Heart left ventricle (tissue), 16 donors: ENCODE results near the gene MGAT3. TPM values are rescaled to one million over a fixed set of nuclear protein-coding genes. Genes with fewer than 3 reads are reported as not detected.

Experiments used
- ATAC-seq, 4 donors: fragments of 200-7000 bp; cut with Tn5 transposase; one replicate each; pipeline ENCODE4 v1.9.1; 2020 to 2022; ENCODE audit warnings: moderate library complexity in 4 of 4, mild to moderate bottlenecking in 3 of 4, moderate number of reproducible peaks in 1 of 4
- DNase-seq, 5 donors: peaks; one replicate each; pipeline ENCODE4 v3.0.0-alpha.2; 2020
- H3K27ac ChIP-seq, 12 donors: fragments of 200-600 bp; sonication (generic) in 4 of 12; one replicate each; pipeline versions ENCODE4 v1.5.0 to v1.8.0; 2016 to 2022; ENCODE audit warnings: mild to moderate bottlenecking in 2 of 12
- H3K27me3 ChIP-seq, 9 donors: fragments of 200-600 bp; sonication (generic) in 2 of 9; one replicate each; pipeline versions ENCODE4 v1.5.1 to v1.8.0; 2016 to 2022; ENCODE audit warnings: mild to moderate bottlenecking in 3 of 9
- H3K36me3 ChIP-seq, 9 donors: fragments of 200-600 bp; sonication (generic) in 2 of 9; one replicate each; pipeline versions ENCODE4 v1.5.0 to v1.8.0; 2018 to 2022; ENCODE audit warnings: mild to moderate bottlenecking in 2 of 9
- H3K4me1 ChIP-seq, 12 donors: fragments of 200-600 bp; sonication (generic) in 4 of 12; one replicate each; pipeline versions ENCODE4 v1.5.0 to v1.8.0; 2016 to 2022; ENCODE audit warnings: mild to moderate bottlenecking in 3 of 12
- H3K4me3 ChIP-seq, 12 donors: fragments of 200-600 bp; sonication (generic) in 4 of 12; one replicate each; pipeline versions ENCODE4 v1.5.0 to v1.8.0; 2017 to 2022; ENCODE audit warnings: mild to moderate bottlenecking in 9 of 12, moderate library complexity in 4 of 12
- H3K9me3 ChIP-seq, 12 donors: fragments of 200-600 bp; sonication (generic) in 4 of 12; one replicate each; pipeline versions ENCODE4 v1.5.0 to v1.8.0; 2016 to 2022; ENCODE audit warnings: mild to moderate bottlenecking in 1 of 12
- CTCF ChIP-seq, 12 donors: fragments of 200-600 bp; sonication (generic) in 4 of 12; IDR thresholded peaks; one replicate each; pipeline versions ENCODE4 v1.5.0 to v1.8.0; 2018 to 2022; ENCODE audit warnings: antibody characterized with exemption in 12 of 12, mild to moderate bottlenecking in 5 of 12
- POLR2A ChIP-seq, 2 donors: fragments of 450-650 bp; IDR thresholded peaks; one replicate each; pipeline ENCODE4 v1.6.1; 2017; ENCODE audit warnings: antibody characterized with exemption in 2 of 2, mild to moderate bottlenecking in 2 of 2, moderate library complexity in 2 of 2
- WGBS, 4 donors: extraction: QIAGEN DNeasy Blood & Tissue Kit in 2 of 4; methylation state at CpG; one replicate each; pipeline versions ENCODE4 v1.1.5 to v1.1.7; 2013 to 2018; 5-methylcytosine and 5-hydroxymethylcytosine counted together
- intact Hi-C, 10 donors: fragments of 100-400 bp; cut with DNase I; formaldehyde crosslinking; loops; one replicate each; pipeline versions ENCODE4 v1.11.1 to v1.14.2; 2022
- polyA plus RNA-seq, 2 donors: library from polyadenylated mRNA; stranded (reverse); fragments of 200-250 nt; gene quantifications; one replicate each; pipeline ENCODE4 v1.2.3, GENCODE V29; 2013
- total RNA-seq, 9 donors: library from RNA; depleted of rRNA in 2 of 9; stranded (reverse); fragments of >200 nt in 2 of 9; fragmentation: NEBNext Ultra II Directional in 3 of 9; extraction: Animal tissue kit (Norgen Biotek cat#: 25700) in 3 of 9; gene quantifications; one replicate each; pipeline versions ENCODE4 v1.1.0 to v1.2.4, GENCODE V29; 2016 to 2023
- donor health status: ischemic (EF 13 %, LVEDD 7.1; RV severe dilation, severe dysfunction).
- donor health status: healthy with polysubstance abuse.
- donor health status: DM: no; HTN: yes; CAD: no.
- donor health status: DM: no; HTN: no; CAD: no.
- donor health status: ischemic (EF 25% LVEDD 6.9; RV normal size, moderate dysfunction).
- donor health status: ischemic (EF 25% LVEDD 5.7; RV mildly dilated, moderate dysfunction).
- donor health status: healthy.
- donor health status: DM: yes; HTN: yes; CAD: no.
- donor health status: ischemic (EF 35%, LVEDD 5.7; RV mildly dilated, moderate dysfunction).
- donor health status: nonischemic (EF 11% LVEDD 7.7; RV severe dilation, severe dysfunction).
- donor health status: DM: yes; HTN: yes; CAD: no.
- donor health status: PGD.
- donor health status: ischemic (EF 29% LVEDD 5.4; RV normal size, mild dysfunction).
- donor health status: nonischemic (EF 23%, LVEDD 6.1; RV moderate dilation, normal function).

MGAT3 gene
- total and polyA plus RNA-seq, 11 donors = 2.2 to 9.9 (median 4.4) TPM

DNA sequence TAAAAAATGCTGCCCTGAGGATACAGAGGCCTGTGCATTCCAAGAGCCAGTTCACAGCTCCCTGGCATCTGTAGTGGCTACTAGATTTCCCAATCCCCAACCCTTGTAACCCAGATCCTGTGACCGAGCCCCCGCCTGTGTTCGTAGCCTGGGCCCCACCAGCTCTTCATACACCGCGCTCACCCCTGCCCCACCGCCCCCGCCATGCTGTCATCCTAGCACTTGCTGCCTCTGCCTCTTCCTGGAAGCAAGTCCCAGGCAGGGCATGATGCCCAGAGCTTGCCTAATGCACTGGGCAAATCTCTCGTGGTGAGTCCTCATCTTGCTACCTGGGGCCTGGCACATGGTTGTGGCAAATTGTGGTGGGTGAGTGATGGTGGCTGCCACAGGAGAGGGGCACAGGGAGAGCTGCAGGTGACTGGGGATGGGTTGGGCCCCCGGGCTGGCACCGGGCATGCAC lies 7.1 kb downstream of the MGAT3 start:
- peak overlapping the region in 7 of 12 donors; percentile 63 to 89 (median 74) for H3K27ac ChIP-seq

GRCh38 chr22:39466228-39467006 lies 9.6 kb downstream of the MGAT3 start:
- ATAC-seq (peak in 1 of 4 donors; percentile 20), DNase-seq (no peak)
- Histone ChIP-seq H3K9me3 (no peaks in the 10 kb centered on the region), H3K27me3 (no peaks in the 10 kb centered on the region), H3K4me3 (no peak overlapping the region), H3K36me3 (no peaks in the 10 kb centered on the region), H3K27ac (peak overlapping the region; percentile 19 to 77 (median 67)), H3K4me1 (peaks cover 23 to 85% (median 52%) of the 10 kb centered on the region in 12 donors)
- 65 to 68% (median 67%) methylated on average over 21 of the region's 21 CpGs for WGBS, 4 donors
- no peak for TF ChIP-seq CTCF (IDR thresholded peaks at IDR 0.05)
- TF ChIP-seq POLR2A (IDR thresholded peaks at IDR 0.05) = no peak
- intact Hi-C loops = no loop called here

More for the DNA sequence above, 7.1 kb downstream of the MGAT3 start:
- no peak overlapping the region for H3K4me3 ChIP-seq
- peak in 3 of 5 donors; percentile 46 to 79 (median 50) for DNase-seq
- ATAC-seq = peak in 3 of 4 donors; percentile 67 to 78 (median 69)
- intact Hi-C loops = loop anchor here in 3 of 10 donors (5.0 kb wide), 2 partner anchors 53 to 58 kb away; partner anchors contain the start of gene ATF4 (in 1 of the 3)
- H3K36me3 ChIP-seq = no peaks in the 10 kb centered on the region
- H3K27me3 ChIP-seq = no peaks in the 10 kb centered on the region
- 76 to 79% (median 77%) methylated on average over 7 to 10 of the region's 10 CpGs for WGBS, 4 donors
- no peak for TF ChIP-seq POLR2A (IDR thresholded peaks at IDR 0.05)
- no peak for TF ChIP-seq CTCF (IDR thresholded peaks at IDR 0.05)
- H3K9me3 ChIP-seq = no peaks in the 10 kb centered on the region
- peaks cover 16 to 65% (median 31%) of the 10 kb centered on the region in 12 donors for H3K4me1 ChIP-seq

DNA sequence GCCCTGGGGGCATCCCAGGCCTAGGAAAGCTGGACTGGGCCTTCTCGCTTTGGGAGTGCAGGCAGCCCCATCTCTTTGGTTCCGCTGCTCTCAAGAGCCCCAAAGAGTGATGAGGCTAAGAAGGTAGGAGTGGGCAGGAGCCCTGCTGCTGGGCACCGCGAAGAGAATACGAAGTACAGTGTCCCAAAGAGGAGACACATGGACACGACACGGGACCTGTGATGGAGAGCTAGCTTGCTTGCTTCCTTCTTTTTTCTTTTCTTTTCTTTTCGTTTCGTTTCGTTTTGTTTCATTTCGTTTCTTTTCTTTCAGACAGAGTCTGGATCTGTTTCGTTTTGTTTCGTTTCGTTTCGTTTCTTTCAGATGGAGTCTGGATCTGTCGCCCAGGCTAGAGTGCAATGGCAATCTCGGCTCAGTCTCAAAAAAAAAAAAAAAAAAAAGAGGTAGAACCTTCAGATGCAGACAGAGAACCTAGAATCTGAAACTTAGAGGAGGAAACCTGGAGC lies 10.6 kb downstream of the MGAT3 start:
- ATAC-seq (no peak), DNase-seq (no peak)
- Histone ChIP-seq H3K9me3 (no peaks in the 10 kb centered on the region), H3K27me3 (no peaks in the 10 kb centered on the region), H3K27ac (peak overlapping the region in 6 of 12 donors; percentile 67 to 77 (median 76)), H3K4me1 (peaks cover 23 to 90% (median 55%) of the 10 kb centered on the region in 12 donors), H3K36me3 (no peaks in the 10 kb centered on the region), H3K4me3 (no peak overlapping the region)
- intact Hi-C loops = no loop called here
- WGBS, 4 donors = 89 to 93% (median 91%) methylated on average over 17 of the region's 17 CpGs
- TF ChIP-seq POLR2A (IDR thresholded peaks at IDR 0.05) (no peak), CTCF (IDR thresholded peaks at IDR 0.05) (no peak)
